DOHH2 (cell line): ENCODE measurements around the gene VPS37C.

Source experiments
- H3F3A ChIP-seq: fragments of 200-600 bp; sonication (generic), shearing (Covaris generic); 2 replicates; pipeline ENCODE4 v1.6.0; 2016; ENCODE audit warnings: antibody characterized with exemption, mild to moderate bottlenecking; ENCODE audit not compliant: control insufficient read depth, insufficient read depth
- H3K27ac ChIP-seq: fragments of 200-600 bp; sonication (generic); 2 replicates; pipeline ENCODE4 v1.5.1; 2014; ENCODE audit warnings: low read depth, mild to moderate bottlenecking, low read length, moderate library complexity
- H3K27me3 ChIP-seq: fragments of 200-600 bp; sonication (generic); 2 replicates; pipeline ENCODE4 v1.6.1; 2014; ENCODE audit warnings: mild to moderate bottlenecking, low read length, mixed read lengths; ENCODE audit not compliant: control insufficient read depth
- H3K36me3 ChIP-seq: fragments of 200-600 bp; sonication (generic); 2 replicates; pipeline ENCODE4 v1.6.1; 2014; ENCODE audit warnings: mild to moderate bottlenecking, low read length, moderate library complexity, mixed read lengths; ENCODE audit not compliant: control insufficient read depth
- H3K4me1 ChIP-seq: fragments of 200-600 bp; sonication (generic); 2 replicates; pipeline ENCODE4 v1.6.1; 2014; ENCODE audit warnings: mild to moderate bottlenecking, low read length, mixed read lengths; ENCODE audit not compliant: control insufficient read depth
- H3K4me2 ChIP-seq: fragments of 200-600 bp; sonication (generic); 2 replicates; pipeline ENCODE4 v1.6.0; 2014; ENCODE audit warnings: mild to moderate bottlenecking, low read length, moderate library complexity
- H3K4me3 ChIP-seq: fragments of 200-600 bp; sonication (generic); 2 replicates; pipeline ENCODE4 v1.5.1; 2014; ENCODE audit warnings: mild to moderate bottlenecking, low read length, mixed read lengths
- H3K79me2 ChIP-seq: fragments of 200-600 bp; sonication (generic); 2 replicates; pipeline ENCODE4 v1.6.1; 2014; ENCODE audit warnings: mild to moderate bottlenecking, low read length, mixed read lengths; ENCODE audit not compliant: control insufficient read depth
- H3K9me2 ChIP-seq: fragments of 200-600 bp; sonication (generic); replicated peaks from 2 replicates; pipeline ENCODE4 v1.6.1; 2014; ENCODE audit warnings: mild to moderate bottlenecking, low read length, mixed read lengths; ENCODE audit not compliant: control insufficient read depth
- H3K9me3 ChIP-seq: fragments of 200-600 bp; sonication (generic); 2 replicates; pipeline ENCODE4 v1.6.1; 2014; ENCODE audit warnings: antibody characterized with exemption, low read length, mixed read lengths; ENCODE audit not compliant: control insufficient read depth, insufficient read depth
- H4K20me1 ChIP-seq: fragments of 200-600 bp; sonication (generic); 2 replicates; pipeline ENCODE4 v1.6.0; 2014; ENCODE audit warnings: low read depth, mild to moderate bottlenecking, antibody characterized with exemption, low read length, moderate library complexity; ENCODE audit not compliant: control insufficient read depth, insufficient read depth
- CTCF ChIP-seq: fragments of 200-600 bp; sonication (generic); IDR thresholded peaks from one replicate; pipeline ENCODE4 v1.5.1; 2014; ENCODE audit warnings: antibody characterized with exemption, mild to moderate bottlenecking, low read depth, low read length; ENCODE audit not compliant: poor library complexity, severe bottlenecking
- EZH2phosphoT487 ChIP-seq: fragments of 200-600 bp; sonication (generic); IDR thresholded peaks from 2 replicates; pipeline ENCODE4 v1.6.1; 2017; ENCODE audit warnings: borderline replicate concordance, mild to moderate bottlenecking, antibody characterized with exemption, low read length, moderate library complexity, mixed read lengths

Gene VPS37C

DNA sequence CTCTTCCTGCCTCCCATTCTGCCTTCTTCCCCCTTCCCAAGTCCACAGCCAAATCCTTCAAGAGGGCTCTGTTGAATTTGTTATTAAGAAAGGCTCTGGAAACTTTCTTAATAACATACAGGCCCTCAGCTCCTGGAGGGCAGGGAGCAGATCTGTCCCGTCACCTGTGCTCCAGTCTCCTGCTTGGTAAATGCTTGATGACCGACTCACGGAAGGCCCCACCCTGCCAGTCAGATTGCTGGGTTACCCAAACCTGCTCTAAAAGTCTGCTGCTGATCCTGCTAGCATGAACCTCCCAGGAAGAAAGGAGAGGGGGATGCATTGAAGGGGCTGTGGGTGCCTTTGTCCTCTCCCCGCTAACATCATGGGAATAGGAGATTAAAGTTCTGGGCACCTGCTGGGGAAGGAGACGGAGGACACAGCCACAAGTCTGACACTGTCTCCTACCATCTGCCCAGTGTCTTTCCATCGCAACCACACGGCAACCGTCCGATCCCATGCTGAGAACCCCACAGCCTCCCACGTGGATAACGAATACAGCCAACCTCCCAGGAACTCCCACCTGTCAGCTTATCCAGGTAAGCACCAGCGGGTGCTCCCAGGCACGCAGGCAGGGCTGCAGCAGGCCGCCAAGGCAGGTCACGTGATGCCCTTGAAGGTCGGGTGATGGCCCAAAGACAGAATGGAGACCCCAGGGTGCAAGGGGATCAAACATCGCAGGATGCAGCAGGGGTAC is 36.5 kb downstream of the VPS37C start:
- no peak overlapping the region for H3K4me3 ChIP-seq
- H3K9me3 ChIP-seq, result no peaks in the 10 kb centered on the region
- H3K36me3 ChIP-seq, result no peaks in the 10 kb centered on the region
- H3F3A ChIP-seq, result no peaks in the 10 kb centered on the region
- H3K9me2 ChIP-seq, result no peaks in the 10 kb centered on the region
- no peaks in the 10 kb centered on the region for H3K27me3 ChIP-seq
- H3K79me2 ChIP-seq, result no peaks in the 10 kb centered on the region
- no peaks in the 10 kb centered on the region for H4K20me1 ChIP-seq
- peaks cover 8% of the 10 kb centered on the region for H3K4me1 ChIP-seq
- no peak overlapping the region for H3K27ac ChIP-seq
- TF ChIP-seq EZH2phosphoT487, result no peak
- no peak for TF ChIP-seq CTCF
- no peak overlapping the region for H3K4me2 ChIP-seq

DNA sequence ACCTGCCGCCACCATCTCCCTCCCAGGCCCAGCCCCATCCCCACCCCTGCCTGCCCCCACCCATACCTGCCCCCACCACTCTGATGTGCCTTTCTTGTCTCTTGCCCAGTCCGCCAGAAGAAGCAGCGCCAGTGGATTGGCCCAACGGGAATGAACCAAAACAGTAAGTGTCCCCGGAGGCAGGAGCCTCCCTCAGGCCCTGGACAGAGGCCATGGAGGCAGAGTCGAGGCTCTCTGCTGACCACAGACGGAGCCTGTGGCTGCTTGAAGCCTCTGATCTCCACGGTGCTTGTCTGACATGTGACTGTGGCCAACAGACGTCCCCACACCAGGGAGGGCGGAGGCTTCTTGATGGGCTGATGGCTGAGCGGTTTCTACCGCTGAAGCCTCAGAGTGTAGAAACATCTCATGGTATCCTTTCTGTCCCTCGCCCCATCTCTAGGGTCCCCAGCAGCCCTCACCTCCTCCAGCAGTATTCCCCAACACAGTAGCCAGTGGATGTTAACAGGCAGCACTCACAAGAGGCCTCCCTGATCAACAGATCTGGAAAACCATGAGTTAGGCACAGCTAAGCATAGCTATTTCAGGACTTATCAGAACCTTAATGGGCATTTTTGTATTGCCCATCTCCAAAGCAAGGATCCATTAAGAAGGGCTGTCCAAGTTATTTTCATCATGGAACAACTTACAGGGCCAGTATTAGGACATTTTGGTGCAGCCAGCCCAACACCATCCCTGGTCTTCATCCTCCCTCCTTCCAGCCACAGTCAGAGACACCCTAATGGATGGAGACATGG is 37.3 kb downstream of the VPS37C start:
- Histone ChIP-seq H3K27me3 (no peaks in the 10 kb centered on the region), H3K4me2 (no peak overlapping the region), H3K4me1 (peaks cover 3% of the 10 kb centered on the region; the same call in 1 of the 2 replicates)

GRCh38 chr11:61122761-61123160 is 38.5 kb downstream of the VPS37C start:
- TF ChIP-seq EZH2phosphoT487, result no peak
- no peak for TF ChIP-seq CTCF
- no peaks in the 10 kb centered on the region for H3K79me2 ChIP-seq
- no peaks in the 10 kb centered on the region for H3K36me3 ChIP-seq
- no peaks in the 10 kb centered on the region for H4K20me1 ChIP-seq
- H3K9me2 ChIP-seq, result no peaks in the 10 kb centered on the region
- H3F3A ChIP-seq, result no peaks in the 10 kb centered on the region
- no peak overlapping the region for H3K4me2 ChIP-seq
- no peaks in the 10 kb centered on the region for H3K27me3 ChIP-seq
- no peaks in the 10 kb centered on the region for H3K9me3 ChIP-seq
- no peak overlapping the region for H3K27ac ChIP-seq
- H3K4me3 ChIP-seq, result no peak overlapping the region
- peaks cover 3% of the 10 kb centered on the region; the same call in 1 of the 2 replicates for H3K4me1 ChIP-seq

More for the DNA sequence above, 37.3 kb downstream of the VPS37C start:
- H3F3A ChIP-seq, result no peaks in the 10 kb centered on the region
- H3K36me3 ChIP-seq, result no peaks in the 10 kb centered on the region
- H3K4me3 ChIP-seq, result no peak overlapping the region
- H3K9me3 ChIP-seq, result no peaks in the 10 kb centered on the region
- H4K20me1 ChIP-seq, result no peaks in the 10 kb centered on the region
- no peaks in the 10 kb centered on the region for H3K79me2 ChIP-seq
- H3K27ac ChIP-seq, result no peak overlapping the region
- no peak for TF ChIP-seq CTCF
- TF ChIP-seq EZH2phosphoT487, result no peak
- no peaks in the 10 kb centered on the region for H3K9me2 ChIP-seq
